B cell (primary cell): ENCODE data around the gene PCSK7. TPM values are rescaled to one million over a fixed set of nuclear protein-coding genes. Genes with fewer than 3 reads are reported as not detected.

Experiments used
- ATAC-seq: fragments of 200-7000 bp; cut with Tn5 transposase; one replicate; pipeline ENCODE4 v1.10.0; 2021; ENCODE audit warnings: low read depth, mild to moderate bottlenecking, moderate number of reproducible peaks, moderate library complexity
- CTCF ChIA-PET: fragments of 350-600 bp; sonication (Branson Sonifier 250); formaldehyde crosslinking; loops from one replicate; lab custom pipeline; 2021; ENCODE audit warnings: antibody characterized with exemption, inconsistent platforms; lab: Charles Lee
- POLR2A ChIA-PET: fragments of 350-600 bp; sonication (Branson Sonifier 250); formaldehyde crosslinking; loops from one replicate; lab custom pipeline; 2021; ENCODE audit warnings: antibody characterized with exemption; lab: Charles Lee
- DNase-seq: peaks from one replicate; pipeline ENCODE4 v3.0.0; 2013
- H2AFZ ChIP-seq: 2 replicates; pipeline ENCODE4 v1.6.1; 2012; ENCODE audit warnings: mild to moderate bottlenecking, low read depth, low read length; ENCODE audit not compliant: insufficient read depth, poor library complexity, severe bottlenecking
- H3K27ac ChIP-seq, 2 donors: 1 replicate in 1 of 2; 2 replicates in 1 of 2; pipeline ENCODE4 v1.5.1; 2012 to 2013; ENCODE audit warnings: low read length in 2 of 2, mild to moderate bottlenecking in 2 of 2, moderate library complexity in 1 of 2
- H3K27me3 ChIP-seq, 4 experiments: fragments of 200-600 bp in 1 of 4; sonication (generic) in 1 of 4; replicated peaks in 1 of 4; 1 replicate in 2 of 4; 2 replicates in 2 of 4; pipeline versions ENCODE4 v1.6.1 to v1.7.0; 2013 to 2016; ENCODE audit warnings: low read length in 3 of 4, mild to moderate bottlenecking in 2 of 4, mixed read lengths in 1 of 4, moderate library complexity in 1 of 4; ENCODE audit not compliant: insufficient read depth in 4 of 4, control insufficient read depth in 3 of 4; ENCODE audit errors: control extremely low read depth in 1 of 4
- H3K36me3 ChIP-seq, 2 experiments: replicated peaks in 1 of 2; 1 replicate in 1 of 2; 2 replicates in 1 of 2; pipeline versions ENCODE4 v1.6.1 to v1.7.1; 2013; ENCODE audit warnings: low read length in 1 of 2; ENCODE audit not compliant: insufficient read depth in 2 of 2, control insufficient read depth in 1 of 2; ENCODE audit errors: control extremely low read depth in 1 of 2, extremely low read depth in 1 of 2
- H3K4me1 ChIP-seq, 2 donors: fragments of 200-600 bp in 1 of 2; sonication (generic) in 1 of 2; 1 replicate in 1 of 2; 2 replicates in 1 of 2; pipeline versions ENCODE4 v1.5.1 to v1.6.1; 2013 to 2017; ENCODE audit warnings: low read length in 2 of 2; ENCODE audit not compliant: control insufficient read depth in 2 of 2, insufficient read depth in 2 of 2
- H3K4me2 ChIP-seq: replicated peaks from 2 replicates; pipeline ENCODE3; 2012; ENCODE audit warnings: mild to moderate bottlenecking, low read depth, low read length; ENCODE audit not compliant: poor library complexity, severe bottlenecking
- H3K4me3 ChIP-seq, 5 experiments: fragments of 200-600 bp in 1 of 5; sonication (generic) in 1 of 5; 1 replicate in 3 of 5; 2 replicates in 2 of 5; pipeline versions ENCODE4 v1.5.1 to v1.7.0; 2011 to 2016; ENCODE audit warnings: low read length in 4 of 5, mild to moderate bottlenecking in 4 of 5, low read depth in 2 of 5, control low read depth in 1 of 5, moderate library complexity in 1 of 5; ENCODE audit not compliant: insufficient read depth in 1 of 5; ENCODE audit errors: control extremely low read depth in 1 of 5, extremely low read depth in 1 of 5
- H3K79me2 ChIP-seq: fragments of 200-600 bp; sonication (generic); one replicate; pipeline ENCODE4 v1.6.0; 2016; ENCODE audit warnings: low read length; ENCODE audit not compliant: control insufficient read depth, insufficient read depth
- H3K9ac ChIP-seq: fragments of 200-600 bp; sonication (generic); 2 replicates; pipeline ENCODE4 v1.6.1; 2017; ENCODE audit warnings: mild to moderate bottlenecking, low read length, moderate library complexity
- H3K9me3 ChIP-seq, 3 donors: one replicate each; pipeline versions ENCODE4 v1.6.1 to v1.7.1; 2013; ENCODE audit warnings: low read length in 2 of 3; ENCODE audit not compliant: control insufficient read depth in 2 of 3, insufficient read depth in 1 of 3; ENCODE audit errors: control extremely low read depth in 1 of 3
- H4K20me1 ChIP-seq: 2 replicates; pipeline ENCODE4 v1.6.0; 2012; ENCODE audit warnings: mild to moderate bottlenecking, low read length; ENCODE audit not compliant: insufficient read depth, control insufficient read depth, poor library complexity, severe bottlenecking
- H3K27ac Mint-ChIP-seq: one replicate; pipeline ENCODE4 v1.8.0; 2021; ENCODE audit warnings: mixed read lengths
- H3K27me3 Mint-ChIP-seq: one replicate; pipeline ENCODE4 v1.8.0; 2021; ENCODE audit warnings: mixed read lengths
- H3K4me1 Mint-ChIP-seq: one replicate; pipeline ENCODE4 v1.8.0; 2021; ENCODE audit warnings: mixed read lengths
- H3K4me3 Mint-ChIP-seq: one replicate; pipeline ENCODE4 v1.8.0; 2021; ENCODE audit warnings: mixed read lengths
- H3K9me3 Mint-ChIP-seq: one replicate; pipeline ENCODE4 v1.8.0; 2022; ENCODE audit warnings: mixed read lengths; ENCODE audit not compliant: insufficient read depth
- EZH2 ChIP-seq: IDR thresholded peaks from 2 replicates; pipeline ENCODE4 v1.6.1; 2012; ENCODE audit warnings: borderline replicate concordance, low read depth, mild to moderate bottlenecking, moderate library complexity, low read length; ENCODE audit not compliant: insufficient read depth, poor library complexity, severe bottlenecking
- WGBS: methylation state at CpG from one replicate; pipeline ENCODE4 v1.1.5; 2013; ENCODE audit warnings: missing lambda C conversion rate; ENCODE audit not compliant: insufficient coverage; 5-methylcytosine and 5-hydroxymethylcytosine counted together
- intact Hi-C: fragments of 100-400 bp; cut with micrococcal nuclease; formaldehyde crosslinking; loops from one replicate; pipeline ENCODE4 v1.10.0; 2022
- polyA plus RNA-seq: library from polyadenylated mRNA; depleted of rRNA; stranded (reverse); fragments of >200 nt; gene quantifications from 2 replicates; pipeline ENCODE4 v1.2.3, GENCODE V29; 2012
- total RNA-seq, 2 donors: library from RNA; stranded (reverse); fragments of 120-200 nt in 1 of 2; gene quantifications; 1 replicate in 1 of 2; 2 replicates in 1 of 2; pipeline versions ENCODE4 v1.2.3 to v1.2.4, GENCODE V29; 2013 to 2022
- TF ChIP-seq, protein P1 (sequence below): fragments of 200-600 bp; IDR thresholded peaks from one replicate; pipeline ENCODE4 v1.8.0; 2022; ENCODE audit warnings: antibody characterized with exemption, mild to moderate bottlenecking

The PCSK7 gene
- total and polyA plus RNA-seq, 2 donors (not counting 1 experiment from before 2014, with no cell fraction given): 203 to 283 TPM

GRCh38 chr11:117205211-117205818, 26.6 kb downstream of the PCSK7 start:
- H3K4me3 ChIP-seq: no peak overlapping the region
- H4K20me1 ChIP-seq: no peaks in the 10 kb centered on the region
- ChIA-PET POLR2A (interaction anchor here (1.0 kb wide), 1 partner anchor 22 kb away, joined by 3 read pairs; no protein-coding TSS in a partner anchor), CTCF (interaction anchor here (1.2 to 1.4 kb wide), 3 partner anchors 20 to 24 kb away, joined by 3 to 4 read pairs (median 3); no protein-coding TSS in a partner anchor)
- DNase-seq: no peak
- H3K27me3 ChIP-seq: no peaks in the 10 kb centered on the region
- ATAC-seq: no peak
- no peak overlapping the region for H2AFZ ChIP-seq
- H3K4me2 ChIP-seq: no peak overlapping the region
- no peak for TF ChIP-seq EZH2
- TF ChIP-seq, protein P1, sequence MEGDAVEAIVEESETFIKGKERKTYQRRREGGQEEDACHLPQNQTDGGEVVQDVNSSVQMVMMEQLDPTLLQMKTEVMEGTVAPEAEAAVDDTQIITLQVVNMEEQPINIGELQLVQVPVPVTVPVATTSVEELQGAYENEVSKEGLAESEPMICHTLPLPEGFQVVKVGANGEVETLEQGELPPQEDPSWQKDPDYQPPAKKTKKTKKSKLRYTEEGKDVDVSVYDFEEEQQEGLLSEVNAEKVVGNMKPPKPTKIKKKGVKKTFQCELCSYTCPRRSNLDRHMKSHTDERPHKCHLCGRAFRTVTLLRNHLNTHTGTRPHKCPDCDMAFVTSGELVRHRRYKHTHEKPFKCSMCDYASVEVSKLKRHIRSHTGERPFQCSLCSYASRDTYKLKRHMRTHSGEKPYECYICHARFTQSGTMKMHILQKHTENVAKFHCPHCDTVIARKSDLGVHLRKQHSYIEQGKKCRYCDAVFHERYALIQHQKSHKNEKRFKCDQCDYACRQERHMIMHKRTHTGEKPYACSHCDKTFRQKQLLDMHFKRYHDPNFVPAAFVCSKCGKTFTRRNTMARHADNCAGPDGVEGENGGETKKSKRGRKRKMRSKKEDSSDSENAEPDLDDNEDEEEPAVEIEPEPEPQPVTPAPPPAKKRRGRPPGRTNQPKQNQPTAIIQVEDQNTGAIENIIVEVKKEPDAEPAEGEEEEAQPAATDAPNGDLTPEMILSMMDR: no peak
- Mint-ChIP-seq H3K9me3 (no peaks in the 10 kb centered on the region), H3K27ac (peak overlapping the region; percentile 53), H3K4me3 (no peak overlapping the region), H3K4me1 (peaks cover 9% of the 10 kb centered on the region), H3K27me3 (no peaks in the 10 kb centered on the region)
- peaks cover 0 to 34% of the 10 kb centered on the region in 2 experiments for H3K36me3 ChIP-seq
- peaks cover 15 to 22% of the 10 kb centered on the region in 2 donors for H3K4me1 ChIP-seq
- no peak overlapping the region for H3K27ac ChIP-seq
- intact Hi-C loops: loop anchor here (5.0 kb wide), 1 partner anchor 73 kb away; no protein-coding TSS in a partner anchor
- H3K9me3 ChIP-seq: no peaks in the 10 kb centered on the region
- 98% methylated on average over 7 of the region's 11 CpGs for WGBS
- no peaks in the 10 kb centered on the region for H3K79me2 ChIP-seq
- no peak overlapping the region for H3K9ac ChIP-seq
